Gastrocnemius medialis (tissue), 4 donors: Measurements from ENCODE around the gene CACNA1C.

Experiments
- POLR2A ChIP-seq, 2 donors: fragments of 450-650 bp; IDR thresholded peaks; one replicate each; pipeline ENCODE4 v1.6.1; 2017; ENCODE audit warnings: antibody characterized with exemption in 2 of 2, mild to moderate bottlenecking in 2 of 2, moderate library complexity in 2 of 2
- TF ChIP-seq, protein P1 (sequence below), 5 experiments: fragments of 450-650 bp in 3 of 5; fragments of 200-600 bp in 2 of 5; sonication (generic) in 2 of 5; IDR thresholded peaks in 4 of 5; conservative IDR thresholded peaks in 1 of 5; 1 replicate in 4 of 5; 2 replicates in 1 of 5; pipeline ENCODE4 v1.5.1; 2016 to 2019; ENCODE audit warnings: antibody characterized with exemption in 5 of 5, mild to moderate bottlenecking in 3 of 5, moderate library complexity in 3 of 5

DNA sequence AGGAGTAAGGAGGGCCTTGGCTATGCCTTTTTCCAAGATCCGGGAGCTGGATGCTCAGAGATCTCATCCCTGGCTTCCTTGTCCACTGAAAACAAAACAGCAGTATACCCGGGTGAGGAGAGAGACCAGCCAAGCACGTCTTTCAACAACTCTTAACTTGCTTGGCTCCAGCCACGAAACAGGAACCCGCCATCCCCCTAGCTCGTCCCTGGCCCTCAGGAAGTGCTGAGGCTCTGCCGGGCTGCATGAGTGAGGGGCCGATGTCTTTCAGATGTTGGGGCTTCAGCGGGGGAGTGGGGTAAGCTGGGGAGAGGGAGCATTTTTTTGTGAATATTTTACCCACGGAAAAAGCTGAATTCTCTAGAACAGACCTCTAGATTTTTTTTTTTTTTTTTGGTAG, 231.1 kb downstream of the CACNA1C start:
- TF ChIP-seq, protein P1, sequence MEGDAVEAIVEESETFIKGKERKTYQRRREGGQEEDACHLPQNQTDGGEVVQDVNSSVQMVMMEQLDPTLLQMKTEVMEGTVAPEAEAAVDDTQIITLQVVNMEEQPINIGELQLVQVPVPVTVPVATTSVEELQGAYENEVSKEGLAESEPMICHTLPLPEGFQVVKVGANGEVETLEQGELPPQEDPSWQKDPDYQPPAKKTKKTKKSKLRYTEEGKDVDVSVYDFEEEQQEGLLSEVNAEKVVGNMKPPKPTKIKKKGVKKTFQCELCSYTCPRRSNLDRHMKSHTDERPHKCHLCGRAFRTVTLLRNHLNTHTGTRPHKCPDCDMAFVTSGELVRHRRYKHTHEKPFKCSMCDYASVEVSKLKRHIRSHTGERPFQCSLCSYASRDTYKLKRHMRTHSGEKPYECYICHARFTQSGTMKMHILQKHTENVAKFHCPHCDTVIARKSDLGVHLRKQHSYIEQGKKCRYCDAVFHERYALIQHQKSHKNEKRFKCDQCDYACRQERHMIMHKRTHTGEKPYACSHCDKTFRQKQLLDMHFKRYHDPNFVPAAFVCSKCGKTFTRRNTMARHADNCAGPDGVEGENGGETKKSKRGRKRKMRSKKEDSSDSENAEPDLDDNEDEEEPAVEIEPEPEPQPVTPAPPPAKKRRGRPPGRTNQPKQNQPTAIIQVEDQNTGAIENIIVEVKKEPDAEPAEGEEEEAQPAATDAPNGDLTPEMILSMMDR (IDR thresholded peaks at IDR 0.05 in 4 of 5, conservative IDR thresholded peaks at IDR 0.05 in 1 of 5): no peak
- TF ChIP-seq POLR2A (IDR thresholded peaks at IDR 0.05): no peak
